Activated CD4-positive, alpha-beta T cell treated with anti-CD3 and anti-CD28 coated beads, Interleukin-2, Interleukin-6, amounts not matched to agents 100 ng/mL and 50 ng/mL, durations not matched to agents 16 hours and 8 hours (primary cell): ENCODE measurements around the gene SH3BP2.
A peak's percentile ranks its signal among the peaks of the same experiment; 100 is the strongest.

Source experiments
- DNase-seq: peaks from one replicate; pipeline ENCODE4 v3.0.0-alpha.2; 2020

The SH3BP2 gene, protein sequence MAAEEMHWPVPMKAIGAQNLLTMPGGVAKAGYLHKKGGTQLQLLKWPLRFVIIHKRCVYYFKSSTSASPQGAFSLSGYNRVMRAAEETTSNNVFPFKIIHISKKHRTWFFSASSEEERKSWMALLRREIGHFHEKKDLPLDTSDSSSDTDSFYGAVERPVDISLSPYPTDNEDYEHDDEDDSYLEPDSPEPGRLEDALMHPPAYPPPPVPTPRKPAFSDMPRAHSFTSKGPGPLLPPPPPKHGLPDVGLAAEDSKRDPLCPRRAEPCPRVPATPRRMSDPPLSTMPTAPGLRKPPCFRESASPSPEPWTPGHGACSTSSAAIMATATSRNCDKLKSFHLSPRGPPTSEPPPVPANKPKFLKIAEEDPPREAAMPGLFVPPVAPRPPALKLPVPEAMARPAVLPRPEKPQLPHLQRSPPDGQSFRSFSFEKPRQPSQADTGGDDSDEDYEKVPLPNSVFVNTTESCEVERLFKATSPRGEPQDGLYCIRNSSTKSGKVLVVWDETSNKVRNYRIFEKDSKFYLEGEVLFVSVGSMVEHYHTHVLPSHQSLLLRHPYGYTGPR

GRCh38 chr4:2792711-2793585 is at the start of gene SH3BP2:
Gene SH3BP2 (plus strand): TSS chr4:2793085. CDS start chr4:2820618, 27,533 bp downstream.
- peak; percentile 75 for DNase-seq

DNA sequence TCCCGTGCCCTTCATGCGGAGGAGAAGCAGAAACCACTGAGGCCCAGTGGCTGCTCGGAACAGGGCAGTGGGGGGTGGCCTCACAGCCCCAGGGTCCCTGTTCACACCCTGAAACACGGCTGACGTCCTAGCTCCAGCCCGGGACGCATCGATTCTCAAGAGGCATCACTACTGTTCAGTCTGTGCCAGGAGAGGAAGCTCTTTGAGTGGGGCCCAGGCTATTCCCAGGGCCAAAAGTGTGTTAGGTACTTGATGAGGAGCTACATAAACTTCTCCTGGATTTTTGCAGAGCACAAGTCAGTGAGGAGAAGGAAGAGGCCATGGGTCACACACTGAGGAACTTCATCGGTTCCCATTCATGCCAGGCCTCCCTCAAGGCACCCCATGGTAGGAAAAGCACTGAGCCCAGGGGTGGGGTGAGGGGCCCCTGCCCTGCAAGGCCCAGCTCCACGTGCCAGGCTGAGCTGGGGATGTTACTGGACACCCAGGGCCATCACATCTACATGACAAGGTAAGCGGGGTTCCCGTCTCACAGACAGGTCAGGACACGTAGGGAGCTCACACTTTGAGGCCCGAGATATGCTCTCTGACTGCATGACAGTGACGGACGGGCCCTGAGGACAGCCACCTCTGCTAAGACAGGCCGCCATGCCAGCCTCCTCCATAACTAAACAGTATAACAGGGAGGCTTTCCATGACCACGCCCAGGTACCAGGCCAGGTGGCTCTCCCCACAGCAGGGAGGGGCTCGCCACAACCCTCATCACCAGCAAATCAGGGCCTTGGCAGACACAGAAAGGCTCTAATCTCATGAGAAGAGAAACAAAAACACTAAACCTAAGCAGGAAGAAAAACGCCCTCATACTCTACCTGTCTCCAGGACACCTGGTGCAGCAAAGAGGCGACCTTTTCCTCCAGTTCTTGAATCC is 49.1 kb upstream of the SH3BP2 start:
- DNase-seq: no peak

- DNase-seq: no peak
Measured at GRCh38 chr4:2744576-2745270, 48.2 kb upstream of the SH3BP2 start.

DNA sequence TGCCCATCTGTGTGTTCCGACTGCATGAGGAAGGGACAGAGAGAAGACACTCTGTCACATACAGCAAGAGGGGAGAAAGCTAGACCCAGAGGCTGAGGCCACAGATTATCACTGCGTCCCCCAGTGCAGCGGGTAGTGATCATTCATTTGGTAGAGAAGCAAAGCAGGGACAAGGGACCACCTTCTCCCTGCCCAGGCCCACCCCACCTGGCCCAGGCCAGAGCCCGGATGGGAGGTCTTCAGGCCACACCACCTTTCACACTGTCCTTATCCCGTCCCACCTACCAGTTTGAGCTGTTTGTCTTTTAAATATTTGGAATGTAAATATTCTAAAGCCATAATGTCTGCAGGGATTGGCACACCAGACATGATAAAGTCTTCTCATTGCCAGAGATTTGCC is 47.4 kb upstream of the SH3BP2 start:
- no peak for DNase-seq

GRCh38 chr4:2745981-2746806 is 46.7 kb upstream of the SH3BP2 start:
- DNase-seq: peak; percentile 98

- peak; percentile 31 for DNase-seq
Measured at GRCh38 chr4:2746891-2747695, 45.8 kb upstream of the SH3BP2 start.

DNA sequence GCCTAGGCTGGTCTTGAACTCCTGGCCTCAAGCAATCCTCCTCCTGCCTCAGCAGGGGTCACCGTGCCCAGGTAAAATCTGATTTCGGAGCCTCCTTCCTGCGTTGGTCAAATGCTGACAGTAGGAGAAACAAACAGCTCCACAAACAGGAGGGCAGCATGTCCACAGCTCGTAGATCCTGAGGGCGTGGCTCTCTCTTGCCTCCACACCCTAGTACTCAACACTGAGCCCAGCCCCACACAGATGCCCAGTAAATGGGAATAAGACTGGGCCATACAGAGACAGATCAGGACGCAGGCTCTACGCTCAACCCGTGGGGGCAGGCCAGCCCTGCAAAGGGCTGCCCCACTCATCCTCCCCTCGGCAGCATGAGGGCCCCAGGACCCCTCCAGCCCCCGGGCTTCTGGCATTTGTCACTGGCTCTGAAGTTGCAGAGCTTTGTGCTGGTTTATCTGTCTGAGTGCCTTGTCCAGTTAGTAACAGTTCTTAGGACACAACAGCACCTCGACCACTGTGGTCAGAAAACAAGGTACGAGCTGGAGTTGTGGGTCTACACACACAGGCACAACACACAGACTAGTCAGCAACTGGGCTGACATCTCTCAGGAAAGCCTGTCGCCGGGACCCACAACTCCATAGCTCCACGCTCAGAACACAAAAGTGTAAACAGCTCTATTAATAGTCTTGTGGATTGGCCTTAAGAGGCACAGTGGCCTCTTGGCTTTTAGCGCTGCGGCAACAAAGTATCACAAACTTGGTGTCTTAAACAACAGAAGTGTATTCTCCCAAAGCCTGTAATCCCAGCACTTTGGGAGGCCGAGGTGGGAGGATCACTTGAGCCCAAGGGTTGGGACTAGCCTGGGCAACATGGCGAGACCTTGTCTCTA is 41.9 kb upstream of the SH3BP2 start:
- DNase-seq: no peak

GRCh38 chr4:2753436-2753835 is 39.4 kb upstream of the SH3BP2 start:
- DNase-seq: no peak

DNA sequence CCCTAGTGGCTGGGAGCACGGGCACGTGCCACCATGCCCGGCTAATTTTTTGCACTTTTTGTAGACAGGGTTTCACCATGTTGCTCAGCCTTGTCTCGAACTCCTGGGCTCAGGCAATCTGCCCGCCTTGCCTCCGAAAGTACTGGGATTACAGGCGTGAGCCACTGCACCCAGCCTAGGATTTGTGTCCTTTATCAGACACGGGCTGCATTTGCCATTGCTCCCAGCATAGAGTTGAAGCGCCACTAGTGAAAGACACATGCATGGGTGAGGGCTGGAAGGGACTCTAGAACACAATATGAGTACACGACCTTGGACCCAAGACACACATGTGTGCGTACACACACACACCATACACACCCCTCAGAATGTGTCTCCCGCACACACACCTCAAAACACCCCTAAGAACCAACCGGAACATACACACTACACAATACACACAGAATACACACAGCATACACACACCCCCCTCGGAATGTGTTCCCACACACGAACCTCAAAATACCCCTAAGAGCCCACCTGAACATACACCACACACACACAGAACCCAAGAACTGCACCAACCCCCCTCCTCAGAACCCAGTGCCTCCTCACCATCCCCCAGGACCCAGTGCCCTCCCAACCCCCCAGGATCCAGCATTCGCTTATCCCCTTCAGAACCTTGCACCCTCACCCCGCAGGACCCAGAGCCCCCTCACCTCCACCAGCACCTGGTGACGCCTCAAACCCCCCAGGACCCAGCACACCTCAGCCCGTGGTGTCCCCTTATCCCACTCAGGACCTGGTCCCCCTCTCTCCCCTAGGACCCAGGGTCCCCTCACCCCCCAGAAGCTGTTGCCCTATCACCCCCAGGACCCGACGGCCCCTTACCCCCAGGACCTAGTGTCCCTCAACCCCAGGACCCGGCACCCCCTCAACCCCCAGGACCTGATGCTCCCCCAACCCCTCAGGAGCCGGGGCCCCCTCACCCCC is 37.8 kb upstream of the SH3BP2 start:
- no peak for DNase-seq

- DNase-seq: peak; percentile 86
Measured at GRCh38 chr4:2755821-2756690, 36.8 kb upstream of the SH3BP2 start, which contains the start of gene TNIP2. Gene TNIP2 (minus strand): TSS chr4:2756336. CDS start chr4:2756289, 47 bp downstream.

DNA sequence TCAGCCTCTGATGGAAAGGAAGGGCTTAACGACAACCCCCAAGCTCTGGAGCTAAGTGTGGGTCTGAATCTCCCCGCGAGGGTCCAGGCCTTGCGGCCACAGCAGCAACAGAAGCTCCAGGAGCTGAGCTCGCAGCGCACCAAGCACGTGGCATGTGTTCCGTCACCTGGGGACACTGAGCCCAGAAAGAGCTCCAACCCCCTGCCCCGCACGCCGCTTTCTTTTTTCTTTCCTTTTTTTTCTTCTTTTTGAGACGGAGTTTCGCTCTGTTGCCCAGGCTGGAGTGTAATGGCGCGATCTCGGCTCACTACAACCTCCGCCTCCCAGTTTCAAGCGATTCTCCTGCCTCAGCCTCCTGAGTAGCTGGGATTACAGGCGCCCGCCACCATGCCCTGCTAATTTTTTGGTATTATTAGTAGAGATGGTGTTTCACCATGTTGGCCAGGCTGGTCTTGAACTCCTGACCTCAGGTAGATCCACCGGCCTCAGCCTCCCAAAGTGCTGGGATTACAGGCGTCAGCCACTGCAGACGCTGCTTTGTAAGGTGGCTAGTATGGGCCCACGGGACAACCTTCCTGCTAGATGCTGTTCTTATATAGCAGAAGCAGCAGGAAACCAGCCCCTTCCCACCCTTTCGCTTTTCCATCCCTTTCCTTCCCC is 36.1 kb upstream of the SH3BP2 start:
- no peak for DNase-seq

DNA sequence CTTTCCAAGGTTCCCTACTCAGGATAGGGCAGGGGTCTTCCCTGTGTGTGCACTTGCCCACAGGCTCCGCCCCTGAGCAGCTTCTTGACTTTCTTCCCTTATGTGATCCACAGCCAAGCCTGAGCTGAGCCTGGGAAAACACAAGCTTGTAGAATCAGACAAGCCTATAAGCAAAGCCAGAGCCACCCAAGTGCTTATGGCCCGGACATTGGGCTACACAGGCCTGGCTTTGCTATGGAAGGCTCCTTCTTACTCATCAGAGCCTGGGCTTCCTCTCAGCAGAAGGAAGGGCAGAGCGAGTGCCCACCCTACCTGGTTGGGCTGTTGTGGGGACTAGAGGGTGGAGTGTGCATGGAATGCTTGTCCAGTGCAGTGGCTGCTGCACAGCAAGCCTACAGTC is 35.5 kb upstream of the SH3BP2 start:
- DNase-seq: no peak

DNA sequence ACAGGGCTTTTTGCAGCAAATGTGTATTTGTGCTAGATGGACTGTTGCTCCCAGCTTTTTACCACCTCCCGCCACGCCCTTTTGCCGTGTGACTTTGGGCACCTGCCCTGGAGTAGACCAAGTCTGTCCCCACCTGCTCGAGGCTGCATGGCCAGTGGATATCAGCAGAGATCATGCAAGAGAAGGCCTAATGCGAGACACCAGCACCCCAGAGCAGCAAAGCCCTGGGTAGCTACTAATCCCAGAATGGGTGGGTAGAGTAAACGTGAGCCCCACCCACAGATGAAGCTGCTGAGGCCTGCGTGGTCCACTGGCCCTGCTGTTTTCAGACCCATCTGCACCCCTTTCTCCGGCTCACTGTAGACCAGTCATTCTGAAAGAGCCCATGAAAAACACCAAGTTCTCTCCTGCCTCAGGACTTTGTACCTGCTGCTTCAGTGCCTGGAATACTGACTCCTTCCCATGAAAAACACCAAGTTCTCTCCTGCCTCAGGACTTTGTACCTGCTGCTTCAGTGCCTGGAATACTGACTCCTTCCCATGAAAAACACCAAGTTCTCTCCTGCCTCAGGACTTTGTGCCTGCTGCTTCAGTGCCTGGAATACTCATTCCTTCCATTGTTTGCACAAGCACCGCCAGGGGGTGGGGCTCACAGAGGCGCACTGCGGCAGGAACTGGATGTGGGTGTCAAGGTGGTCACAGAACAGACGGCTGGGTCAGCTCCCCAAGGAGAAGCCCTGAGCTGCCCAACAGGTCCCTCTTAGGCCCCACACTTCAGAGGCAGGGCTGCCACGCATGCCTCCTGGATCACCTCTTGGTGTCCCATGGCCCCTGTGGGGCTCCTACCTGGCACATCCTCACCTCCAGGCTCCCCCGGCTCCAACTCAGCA is 31.6 kb upstream of the SH3BP2 start:
- DNase-seq: no peak

DNA sequence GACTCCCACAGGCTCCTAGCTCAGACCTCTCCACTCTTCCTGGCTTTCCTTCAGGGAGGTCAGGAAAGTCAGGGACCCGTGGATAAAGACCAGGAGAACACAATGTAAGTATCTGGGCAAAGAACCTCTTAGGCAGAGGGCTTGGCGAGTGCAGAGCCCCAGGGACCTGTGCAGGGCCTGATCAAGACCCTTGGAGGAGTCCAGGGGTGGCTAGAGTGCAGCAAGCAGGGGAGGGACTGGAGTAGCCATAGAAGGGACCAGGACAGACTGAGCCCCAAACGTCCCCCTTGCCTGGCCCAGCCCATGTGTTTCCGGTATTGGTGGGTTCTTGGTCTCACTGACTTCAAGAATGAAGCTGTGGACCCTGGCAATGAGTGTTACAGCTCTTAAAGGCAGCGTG is 30.8 kb upstream of the SH3BP2 start:
- no peak for DNase-seq
